IPS-15b (cell line): ENCODE data around the gene CREBZF.
"Not testable (repeated sequence)": the region's sequence is repeated elsewhere in the genome, so short reads cannot be mapped to it uniquely, and the experiment has no call there.

Experiments used
- H3K27me3 ChIP-seq: one replicate; pipeline ENCODE4 v1.6.1; 2013; ENCODE audit warnings: low read length; ENCODE audit not compliant: control insufficient read depth, insufficient read depth
- H3K36me3 ChIP-seq: one replicate; pipeline ENCODE4 v1.6.1; 2013; ENCODE audit warnings: low read length; ENCODE audit not compliant: control insufficient read depth, insufficient read depth
- H3K4me1 ChIP-seq: one replicate; pipeline ENCODE4 v1.6.1; 2013; ENCODE audit warnings: mild to moderate bottlenecking, low read length; ENCODE audit not compliant: control insufficient read depth, insufficient read depth
- H3K4me3 ChIP-seq: one replicate; pipeline ENCODE4 v1.5.1; 2013; ENCODE audit warnings: low read depth, low read length
- H3K9ac ChIP-seq: one replicate; pipeline ENCODE4 v1.6.1; 2013; ENCODE audit warnings: low read depth, mild to moderate bottlenecking, low read length
- H3K9me3 ChIP-seq: one replicate; pipeline ENCODE4 v1.6.1; 2013; ENCODE audit warnings: mild to moderate bottlenecking, low read length; ENCODE audit not compliant: control insufficient read depth, insufficient read depth

Gene CREBZF

DNA sequence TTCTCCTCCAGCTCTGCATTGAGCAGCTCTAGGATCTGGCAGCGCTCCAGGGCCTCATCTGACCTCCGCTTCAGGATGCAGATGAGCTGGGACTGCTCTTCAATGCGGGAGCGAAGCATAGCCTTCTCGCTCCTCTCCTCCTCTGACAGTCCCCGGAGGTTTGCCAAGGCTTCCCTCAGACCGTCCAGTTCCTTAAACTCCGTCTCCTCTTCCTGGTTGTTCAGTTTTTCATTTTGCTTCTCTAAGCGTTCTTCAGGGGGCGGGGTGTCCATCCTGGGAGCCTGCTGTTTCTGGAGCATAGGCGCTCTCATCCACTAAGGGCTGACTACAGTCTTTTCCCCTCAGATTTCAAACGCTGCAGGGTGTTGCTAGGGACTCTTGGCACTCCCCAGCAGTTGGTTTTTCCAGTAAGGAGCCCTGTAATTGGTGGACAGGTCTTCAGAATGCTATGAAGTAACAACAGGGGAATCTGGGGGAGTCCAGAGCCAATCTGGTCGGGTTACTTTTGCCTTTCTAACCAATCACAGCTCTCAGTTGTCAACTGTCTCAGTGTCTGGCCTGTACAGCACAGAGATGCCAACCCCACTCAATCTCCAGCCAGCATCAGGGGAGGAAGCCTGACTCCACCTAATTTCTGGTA is 21.0 kb upstream of the CREBZF start, which contains the start of gene CCDC89:
Gene CCDC89, minus strand, starts transcription at position 376 of the 640 bp plus-strand sequence. Its CDS starts 65 bp downstream, at position 311.
- Histone ChIP-seq H3K36me3 (no peaks in the 10 kb centered on the region), H3K9ac (no peak within 1 kb of the TSS), H3K9me3 (no peaks in the 10 kb centered on the region), H3K4me3 (no peak within 1 kb of the TSS), H3K27me3 (no peaks in the 10 kb centered on the region), H3K4me1 (no peaks in the 10 kb centered on the region)

DNA sequence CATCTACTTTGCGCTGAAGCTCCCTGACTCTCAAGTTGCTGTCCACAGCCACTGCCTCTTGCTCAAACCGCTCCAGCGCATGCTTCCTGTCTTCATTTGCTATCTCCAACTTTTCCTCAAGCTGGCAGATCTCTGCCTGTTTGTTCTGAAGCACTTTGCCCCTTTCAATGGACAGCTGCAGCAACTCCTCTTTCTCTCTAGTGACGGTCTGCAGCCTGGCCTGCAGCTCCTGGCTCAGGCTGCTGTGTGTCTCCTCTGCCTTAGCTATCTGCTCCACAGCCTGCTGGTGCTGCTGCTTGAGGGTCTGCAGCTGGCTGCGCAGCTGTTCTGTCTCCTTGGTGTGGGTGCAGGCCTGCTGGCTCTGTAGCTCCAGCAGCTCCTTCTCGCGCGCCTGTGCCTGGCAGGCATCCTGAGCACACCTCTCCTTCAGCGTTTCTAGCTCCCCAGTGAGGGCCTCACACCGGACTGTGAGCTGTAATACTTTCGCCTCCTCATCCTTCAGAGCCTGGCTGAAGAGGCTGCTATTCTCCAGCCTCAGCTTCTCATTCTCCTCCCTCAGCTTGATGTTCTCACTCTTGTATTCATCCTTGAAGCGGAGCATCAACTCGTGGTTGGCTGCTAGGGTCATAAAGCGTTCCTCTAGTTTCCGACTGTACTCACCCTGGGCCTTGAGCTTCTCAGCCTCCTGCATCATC is 20.3 kb upstream of the CREBZF start:
- H3K36me3 ChIP-seq: no peaks in the 10 kb centered on the region
- no peak overlapping the region for H3K9ac ChIP-seq
- no peak overlapping the region for H3K4me3 ChIP-seq
- H3K4me1 ChIP-seq: no peaks in the 10 kb centered on the region
- H3K9me3 ChIP-seq: no peaks in the 10 kb centered on the region
- no peaks in the 10 kb centered on the region for H3K27me3 ChIP-seq

- Histone ChIP-seq H3K36me3 (no peaks in the 10 kb centered on the region), H3K4me1 (peaks cover 3% of the 10 kb centered on the region), H3K9me3 (no peaks in the 10 kb centered on the region), H3K27me3 (peaks cover 3% of the 10 kb centered on the region), H3K4me3 (no peak overlapping the region), H3K9ac (no peak overlapping the region)
These were observed 17.7 kb upstream of the CREBZF start for GRCh38 chr11:85682330-85683305.

- Histone ChIP-seq H3K27me3 (peaks cover 3% of the 10 kb centered on the region), H3K9ac (no peak overlapping the region), H3K4me3 (no peak overlapping the region), H3K4me1 (peaks cover 3% of the 10 kb centered on the region), H3K36me3 (no peaks in the 10 kb centered on the region), H3K9me3 (no peaks in the 10 kb centered on the region)
These were observed 16.0 kb upstream of the CREBZF start for GRCh38 chr11:85680897-85681296.

DNA sequence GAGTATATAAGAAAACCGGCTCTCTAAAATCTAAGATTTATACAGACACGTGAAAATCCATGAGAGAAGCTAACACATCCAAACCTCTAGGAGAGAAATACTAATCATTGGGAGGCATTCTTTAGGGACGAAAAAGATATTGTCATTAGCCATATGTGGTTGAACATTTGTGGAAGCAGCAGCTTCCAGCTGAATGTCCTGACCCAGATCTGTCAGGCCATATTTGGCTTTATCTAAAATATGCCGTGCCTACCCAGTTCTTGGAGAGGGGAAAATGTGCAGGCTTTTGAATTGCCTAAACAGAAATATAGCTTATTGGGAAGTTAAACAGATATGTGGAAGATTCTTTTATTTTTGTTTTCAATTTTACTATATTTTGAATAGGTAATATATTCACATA is 14.6 kb upstream of the CREBZF start:
- no peaks in the 10 kb centered on the region for H3K9me3 ChIP-seq
- no peak overlapping the region for H3K9ac ChIP-seq

DNA sequence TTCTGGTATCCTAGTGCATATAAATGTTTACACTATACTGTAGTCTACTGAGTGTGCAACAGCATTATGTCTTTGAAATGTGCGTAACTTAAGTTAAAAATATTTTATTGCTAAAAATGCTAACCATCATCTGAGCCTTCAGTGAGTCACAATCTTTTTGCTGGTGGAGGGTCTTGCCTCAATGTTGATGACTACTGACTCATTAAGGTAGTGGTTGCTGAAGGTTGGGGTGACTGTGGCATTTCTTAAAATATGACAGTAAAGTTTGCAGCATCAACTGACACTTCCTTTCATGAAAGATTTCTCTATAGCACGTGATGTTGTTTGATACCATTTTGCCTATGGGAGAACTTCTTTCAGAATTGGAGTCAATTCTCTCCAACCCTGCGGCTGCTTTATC is 8.5 kb upstream of the CREBZF start:
- H3K4me1 ChIP-seq: no peaks in the 10 kb centered on the region
- H3K27me3 ChIP-seq: peaks cover 6% of the 10 kb centered on the region
- no peaks in the 10 kb centered on the region for H3K36me3 ChIP-seq
- H3K9me3 ChIP-seq: peaks cover 7% of the 10 kb centered on the region
- no peak overlapping the region for H3K9ac ChIP-seq
- no peak overlapping the region for H3K4me3 ChIP-seq

More for the DNA sequence above, 14.6 kb upstream of the CREBZF start:
- H3K27me3 ChIP-seq: peaks cover 4% of the 10 kb centered on the region
- no peaks in the 10 kb centered on the region for H3K36me3 ChIP-seq
- H3K4me3 ChIP-seq: no peak overlapping the region
- H3K4me1 ChIP-seq: peaks cover 3% of the 10 kb centered on the region

GRCh38 chr11:85672105-85672902 is 7.4 kb upstream of the CREBZF start:
- no peaks in the 10 kb centered on the region for H3K4me1 ChIP-seq
- H3K36me3 ChIP-seq: no peaks in the 10 kb centered on the region
- no peak overlapping the region for H3K9ac ChIP-seq
- peaks cover 7% of the 10 kb centered on the region for H3K9me3 ChIP-seq
- peaks cover 6% of the 10 kb centered on the region for H3K27me3 ChIP-seq
- H3K4me3 ChIP-seq: no peak overlapping the region

DNA sequence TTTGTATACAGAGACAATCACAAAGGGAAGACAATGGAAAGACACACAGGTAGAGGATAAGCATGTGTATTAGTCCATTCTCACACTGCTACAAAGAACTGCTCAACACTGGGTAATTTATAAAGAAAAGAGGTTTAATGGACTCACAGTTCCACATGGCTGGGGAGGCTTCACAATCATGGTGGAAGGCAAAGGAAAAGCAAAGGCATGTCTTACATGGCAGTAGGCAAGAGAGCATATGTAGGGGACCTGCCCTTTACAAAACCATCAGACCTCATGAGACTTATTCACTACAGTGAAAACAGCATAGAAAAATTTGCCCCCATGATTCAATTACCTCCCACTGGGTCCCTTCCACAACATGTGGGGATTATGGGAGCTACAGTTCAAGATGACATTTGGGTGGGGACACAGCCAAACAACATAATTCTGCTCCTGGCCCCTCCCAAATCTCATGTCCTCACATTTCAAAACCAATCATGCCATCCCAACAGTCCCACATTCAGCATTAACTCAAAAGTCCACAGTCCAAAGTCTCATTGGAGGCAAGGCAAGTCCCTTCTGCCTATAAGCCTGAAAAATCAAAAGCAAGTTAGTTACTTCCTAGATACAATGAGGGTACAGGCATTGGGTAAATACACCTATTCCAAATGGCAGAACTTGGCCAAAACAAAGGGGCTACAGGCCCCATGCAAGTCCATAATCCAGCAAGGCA is 6.2 kb upstream of the CREBZF start:
- H3K36me3 ChIP-seq, H3K4me1 ChIP-seq, H3K9me3 ChIP-seq, H3K4me3 ChIP-seq, H3K27me3 ChIP-seq, H3K9ac ChIP-seq: not testable (repeated sequence)

- H3K27me3 ChIP-seq: peaks cover 2% of the 10 kb centered on the region
- no peaks in the 10 kb centered on the region for H3K36me3 ChIP-seq
- H3K4me3 ChIP-seq: no peak overlapping the region
- peaks cover 2% of the 10 kb centered on the region for H3K4me1 ChIP-seq
- peaks cover 7% of the 10 kb centered on the region for H3K9me3 ChIP-seq
- H3K9ac ChIP-seq: no peak overlapping the region
These were observed 3.2 kb upstream of the CREBZF start for GRCh38 chr11:85668157-85668556.

GRCh38 chr11:85666687-85667086 is 1.8 kb upstream of the CREBZF start:
- Histone ChIP-seq H3K4me1 (peaks cover 2% of the 10 kb centered on the region), H3K4me3 (no peak overlapping the region), H3K9ac (no peak overlapping the region), H3K27me3 (no peaks in the 10 kb centered on the region), H3K36me3 (no peaks in the 10 kb centered on the region), H3K9me3 (peaks cover 6% of the 10 kb centered on the region)
